GM23338 (cell line): Measurements from ENCODE around the gene XPNPEP3. TPM values are rescaled to one million over a fixed set of nuclear protein-coding genes. Genes with fewer than 3 reads are reported as not detected.

Experiments
- ATAC-seq: fragments of 200-7000 bp; cut with Tn5 transposase; 3 replicates; pipeline ENCODE4 v1.9.1; 2020
- DNase-seq: peaks from one replicate; pipeline ENCODE4 v3.0.0-alpha.2; 2015; ENCODE audit warnings: low spot score
- H2AFZ ChIP-seq: fragments of 200-600 bp; sonication (generic); 2 replicates; pipeline ENCODE4 v1.8.0; 2016; ENCODE audit warnings: antibody characterized with exemption, mild to moderate bottlenecking, moderate library complexity
- H3F3A ChIP-seq: fragments of 200-600 bp; sonication (generic); replicated peaks from 2 replicates; pipeline ENCODE4 v1.8.0; 2017; ENCODE audit warnings: antibody characterized with exemption, mixed run types, low read depth
- H3K27ac ChIP-seq: fragments of 200-600 bp; sonication (generic); 2 replicates; pipeline ENCODE4 v1.6.1; 2016; ENCODE audit warnings: low read depth
- H3K27me3 ChIP-seq: fragments of 200-600 bp; sonication (generic); 2 replicates; pipeline ENCODE4 v1.8.0; 2016; ENCODE audit warnings: mild to moderate bottlenecking, mixed run types, moderate library complexity; ENCODE audit not compliant: insufficient read depth
- H3K36me3 ChIP-seq: fragments of 200-600 bp; sonication (generic); 2 replicates; pipeline ENCODE4 v1.8.0; 2016; ENCODE audit warnings: mild to moderate bottlenecking; ENCODE audit not compliant: insufficient read depth
- H3K4me1 ChIP-seq: fragments of 200-600 bp; sonication (generic); 2 replicates; pipeline ENCODE4 v1.8.0; 2016; ENCODE audit warnings: mild to moderate bottlenecking, moderate library complexity; ENCODE audit not compliant: insufficient read depth
- H3K4me2 ChIP-seq: fragments of 200-600 bp; sonication (generic); 2 replicates; pipeline ENCODE4 v1.7.1; 2017; ENCODE audit warnings: mixed run types
- H3K4me3 ChIP-seq: fragments of 200-600 bp; sonication (generic); 2 replicates; pipeline ENCODE4 v1.6.1; 2016; ENCODE audit warnings: mixed run types
- H3K79me2 ChIP-seq: fragments of 200-600 bp; sonication (generic); replicated peaks from 2 replicates; pipeline ENCODE4 v1.8.0; 2017; ENCODE audit warnings: mild to moderate bottlenecking; ENCODE audit not compliant: insufficient read depth
- H3K9me2 ChIP-seq: fragments of 200-600 bp; sonication (generic); 2 replicates; pipeline ENCODE4 v1.8.0; 2017; ENCODE audit not compliant: insufficient read depth
- H4K20me1 ChIP-seq: fragments of 200-600 bp; sonication (generic); replicated peaks from 2 replicates; pipeline ENCODE4 v1.8.0; 2017; ENCODE audit warnings: mild to moderate bottlenecking; ENCODE audit not compliant: insufficient read depth
- H3K27ac Mint-ChIP-seq: 2 replicates; pipeline ENCODE4 v1.8.0; 2020; ENCODE audit warnings: inconsistent platforms, mild to moderate bottlenecking, moderate library complexity, mixed read lengths
- H3K27me3 Mint-ChIP-seq: 3 replicates; pipeline ENCODE4 v1.8.0; 2022; ENCODE audit warnings: low read depth, mild to moderate bottlenecking, moderate library complexity, mixed read lengths, inconsistent platforms; ENCODE audit not compliant: insufficient read depth, poor library complexity
- H3K36me3 Mint-ChIP-seq: 3 replicates; pipeline ENCODE4 v1.8.0; 2021; ENCODE audit warnings: low read depth, mild to moderate bottlenecking, inconsistent platforms, moderate library complexity, mixed read lengths
- H3K4me1 Mint-ChIP-seq: 3 replicates; pipeline ENCODE4 v1.8.0; 2020; ENCODE audit warnings: mild to moderate bottlenecking, inconsistent platforms, mixed read lengths
- H3K4me3 Mint-ChIP-seq: 3 replicates; pipeline ENCODE4 v1.8.0; 2021; ENCODE audit warnings: moderate library complexity, mild to moderate bottlenecking, inconsistent platforms, mixed read lengths
- H3K9me3 Mint-ChIP-seq: 3 replicates; pipeline ENCODE4 v1.8.0; 2020; ENCODE audit warnings: moderate library complexity, mild to moderate bottlenecking, inconsistent platforms, mixed read lengths
- CREB1 ChIP-seq: fragments of 250-450 bp; sonication (Bioruptor Pico); IDR thresholded peaks from 2 replicates; pipeline ENCODE4 v1.5.0; 2020; ENCODE audit warnings: low read depth, mild to moderate bottlenecking, moderate library complexity
- CTCF ChIP-seq, 2 experiments: fragments of 200-600 bp in 1 of 2; sonication (generic) in 1 of 2; conservative IDR thresholded peaks; 2 replicates each; pipeline versions ENCODE4 v1.5.1 to v1.6.1; 2016 to 2017; ENCODE audit warnings: antibody characterized with exemption in 2 of 2, low read depth in 2 of 2, mild to moderate bottlenecking in 2 of 2, moderate library complexity in 1 of 2
- ETS1 ChIP-seq: IDR thresholded peaks from 2 replicates; pipeline ENCODE4 v1.6.1; 2016; ENCODE audit warnings: antibody characterized with exemption
- EZH2 ChIP-seq: fragments of 200-600 bp; sonication (generic); IDR thresholded peaks from one replicate; pipeline ENCODE4 v1.8.0; 2017; ENCODE audit warnings: antibody characterized with exemption, mild to moderate bottlenecking, low read depth; ENCODE audit not compliant: unreplicated experiment
- EZH2phosphoT487 ChIP-seq: fragments of 200-600 bp; sonication (generic); IDR thresholded peaks from one replicate; pipeline ENCODE4 v1.8.1; 2018; ENCODE audit warnings: antibody characterized with exemption; ENCODE audit not compliant: unreplicated experiment
- JUNB ChIP-seq: IDR thresholded peaks from one replicate; pipeline ENCODE4 v1.6.1; 2016; ENCODE audit warnings: antibody characterized with exemption; ENCODE audit not compliant: unreplicated experiment
- NANOG ChIP-seq: IDR thresholded peaks from 2 replicates; pipeline ENCODE4 v1.6.1; 2016; ENCODE audit warnings: antibody characterized with exemption, borderline replicate concordance
- POLR2AphosphoS5 ChIP-seq: IDR thresholded peaks from 2 replicates; pipeline ENCODE4 v1.6.1; 2016; ENCODE audit warnings: antibody characterized with exemption, low read depth
- REST ChIP-seq: IDR thresholded peaks from one replicate; pipeline ENCODE4 v1.6.1; 2018; ENCODE audit warnings: antibody characterized with exemption; ENCODE audit not compliant: unreplicated experiment
- STAT1 ChIP-seq: IDR thresholded peaks from one replicate; pipeline ENCODE4 v1.6.1; 2016; ENCODE audit warnings: antibody characterized with exemption; ENCODE audit not compliant: unreplicated experiment
- ZNF114 ChIP-seq: fragments of 250-450 bp; sonication (Bioruptor Pico); IDR thresholded peaks from 2 replicates; pipeline ENCODE4 v1.5.0; 2020; ENCODE audit warnings: mild to moderate bottlenecking, moderate library complexity
- ZNF331 ChIP-seq: fragments of 250-450 bp; sonication (Bioruptor Pico); IDR thresholded peaks from 2 replicates; pipeline ENCODE4 v1.5.0; 2020; ENCODE audit warnings: low read depth, mild to moderate bottlenecking, moderate library complexity
- ZNF462 ChIP-seq: fragments of 250-450 bp; sonication (Bioruptor Pico); IDR thresholded peaks from 2 replicates; pipeline ENCODE4 v1.5.0; 2020; ENCODE audit warnings: mild to moderate bottlenecking, moderate library complexity
- polyA plus RNA-seq: library from polyadenylated mRNA; unstranded; fragments of >200 nt; fragmentation: Nextera tagmentation; extraction: Ambion mirVana; gene quantifications from 2 replicates; pipeline ENCODE4 v1.2.1, GENCODE V29; 2016
- total RNA-seq: library from RNA; depleted of rRNA; stranded (reverse); fragments of >200 nt; shearing (Covaris generic); gene quantifications from 2 replicates; pipeline ENCODE4 v1.2.3, GENCODE V29; 2014

Gene XPNPEP3
- total and polyA plus RNA-seq, 2 experiments from 2014 or later: 11.6 to 19.5 TPM

GRCh38 chr22:40874016-40874415, 17.1 kb downstream of the XPNPEP3 start:
- no peaks in the 10 kb centered on the region for H3K36me3 ChIP-seq
- H3K27ac ChIP-seq: no peak overlapping the region
- H3K4me1 Mint-ChIP-seq: no peaks in the 10 kb centered on the region
- H3K36me3 Mint-ChIP-seq: peaks cover 4% of the 10 kb centered on the region; the same call in 2 of the 3 replicates
- no peaks in the 10 kb centered on the region for H3F3A ChIP-seq
- no peaks in the 10 kb centered on the region for H4K20me1 ChIP-seq
- no peak overlapping the region for H3K27ac Mint-ChIP-seq
- no peak overlapping the region for H3K4me3 ChIP-seq
- no peaks in the 10 kb centered on the region for H3K9me3 Mint-ChIP-seq
- H3K4me1 ChIP-seq: no peaks in the 10 kb centered on the region
- H3K4me2 ChIP-seq: no peak overlapping the region
- DNase-seq (no peak), ATAC-seq (no peak)
- H2AFZ ChIP-seq: no peak overlapping the region
- H3K27me3 ChIP-seq: no peaks in the 10 kb centered on the region
- H3K79me2 ChIP-seq: no peaks in the 10 kb centered on the region
- peaks cover 2% of the 10 kb centered on the region for H3K27me3 Mint-ChIP-seq
- H3K9me2 ChIP-seq: no peaks in the 10 kb centered on the region
- no peak overlapping the region for H3K4me3 Mint-ChIP-seq
- TF ChIP-seq CTCF (conservative IDR thresholded peaks at IDR 0.05; ENCODE audit: low read depth in 2 of 2) (no peak), POLR2AphosphoS5 (no peak), NANOG (no peak), REST (no peak), JUNB (no peak), EZH2 (no peak), ETS1 (no peak), CREB1 (CRISPR knock-in tag) (no peak), ZNF462 (CRISPR knock-in tag) (no peak), STAT1 (no peak), ZNF114 (no peak), ZNF331 (CRISPR knock-in tag) (no peak), EZH2phosphoT487 (no peak)
